Measurements from ENCODE around the gene PTCHD1.

DNA sequence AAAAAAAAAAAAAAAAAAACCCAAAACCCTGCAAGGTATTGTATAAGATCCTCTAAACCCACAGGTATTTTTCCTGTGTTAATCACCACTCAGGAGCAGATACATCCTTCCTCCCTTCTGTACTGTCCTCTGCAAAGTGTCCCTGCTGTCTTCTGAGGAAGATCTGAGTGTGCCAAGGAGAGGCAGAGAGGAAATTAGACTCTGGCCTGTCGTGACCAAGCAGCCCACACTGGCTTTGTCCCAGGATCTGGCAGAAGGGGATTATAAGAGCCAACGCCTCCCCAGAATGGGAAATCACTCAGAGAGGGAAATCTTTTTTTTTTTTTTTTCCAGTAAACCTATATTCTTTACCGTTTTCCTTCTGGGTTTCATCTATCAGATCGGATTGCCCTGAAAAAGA lies 39.6 kb downstream of the PTCHD1 start:
- TF ChIP-seq, protein P1, sequence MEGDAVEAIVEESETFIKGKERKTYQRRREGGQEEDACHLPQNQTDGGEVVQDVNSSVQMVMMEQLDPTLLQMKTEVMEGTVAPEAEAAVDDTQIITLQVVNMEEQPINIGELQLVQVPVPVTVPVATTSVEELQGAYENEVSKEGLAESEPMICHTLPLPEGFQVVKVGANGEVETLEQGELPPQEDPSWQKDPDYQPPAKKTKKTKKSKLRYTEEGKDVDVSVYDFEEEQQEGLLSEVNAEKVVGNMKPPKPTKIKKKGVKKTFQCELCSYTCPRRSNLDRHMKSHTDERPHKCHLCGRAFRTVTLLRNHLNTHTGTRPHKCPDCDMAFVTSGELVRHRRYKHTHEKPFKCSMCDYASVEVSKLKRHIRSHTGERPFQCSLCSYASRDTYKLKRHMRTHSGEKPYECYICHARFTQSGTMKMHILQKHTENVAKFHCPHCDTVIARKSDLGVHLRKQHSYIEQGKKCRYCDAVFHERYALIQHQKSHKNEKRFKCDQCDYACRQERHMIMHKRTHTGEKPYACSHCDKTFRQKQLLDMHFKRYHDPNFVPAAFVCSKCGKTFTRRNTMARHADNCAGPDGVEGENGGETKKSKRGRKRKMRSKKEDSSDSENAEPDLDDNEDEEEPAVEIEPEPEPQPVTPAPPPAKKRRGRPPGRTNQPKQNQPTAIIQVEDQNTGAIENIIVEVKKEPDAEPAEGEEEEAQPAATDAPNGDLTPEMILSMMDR (IDR thresholded peaks at IDR 0.05): no peak
- TF ChIP-seq, protein P2, sequence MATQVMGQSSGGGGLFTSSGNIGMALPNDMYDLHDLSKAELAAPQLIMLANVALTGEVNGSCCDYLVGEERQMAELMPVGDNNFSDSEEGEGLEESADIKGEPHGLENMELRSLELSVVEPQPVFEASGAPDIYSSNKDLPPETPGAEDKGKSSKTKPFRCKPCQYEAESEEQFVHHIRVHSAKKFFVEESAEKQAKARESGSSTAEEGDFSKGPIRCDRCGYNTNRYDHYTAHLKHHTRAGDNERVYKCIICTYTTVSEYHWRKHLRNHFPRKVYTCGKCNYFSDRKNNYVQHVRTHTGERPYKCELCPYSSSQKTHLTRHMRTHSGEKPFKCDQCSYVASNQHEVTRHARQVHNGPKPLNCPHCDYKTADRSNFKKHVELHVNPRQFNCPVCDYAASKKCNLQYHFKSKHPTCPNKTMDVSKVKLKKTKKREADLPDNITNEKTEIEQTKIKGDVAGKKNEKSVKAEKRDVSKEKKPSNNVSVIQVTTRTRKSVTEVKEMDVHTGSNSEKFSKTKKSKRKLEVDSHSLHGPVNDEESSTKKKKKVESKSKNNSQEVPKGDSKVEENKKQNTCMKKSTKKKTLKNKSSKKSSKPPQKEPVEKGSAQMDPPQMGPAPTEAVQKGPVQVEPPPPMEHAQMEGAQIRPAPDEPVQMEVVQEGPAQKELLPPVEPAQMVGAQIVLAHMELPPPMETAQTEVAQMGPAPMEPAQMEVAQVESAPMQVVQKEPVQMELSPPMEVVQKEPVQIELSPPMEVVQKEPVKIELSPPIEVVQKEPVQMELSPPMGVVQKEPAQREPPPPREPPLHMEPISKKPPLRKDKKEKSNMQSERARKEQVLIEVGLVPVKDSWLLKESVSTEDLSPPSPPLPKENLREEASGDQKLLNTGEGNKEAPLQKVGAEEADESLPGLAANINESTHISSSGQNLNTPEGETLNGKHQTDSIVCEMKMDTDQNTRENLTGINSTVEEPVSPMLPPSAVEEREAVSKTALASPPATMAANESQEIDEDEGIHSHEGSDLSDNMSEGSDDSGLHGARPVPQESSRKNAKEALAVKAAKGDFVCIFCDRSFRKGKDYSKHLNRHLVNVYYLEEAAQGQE (IDR thresholded peaks at IDR 0.05; ENCODE audit: low read depth, low read length): no peak
- TF ChIP-seq SIN3A (IDR thresholded peaks at IDR 0.05; ENCODE audit: borderline replicate concordance, low read depth, low read length) (no peak), RXRA (IDR thresholded peaks at IDR 0.05; ENCODE audit: borderline replicate concordance, low read depth) (no peak), RCOR1 (IDR thresholded peaks at IDR 0.05; ENCODE audit: low read length) (no peak), FOXM1 (IDR thresholded peaks at IDR 0.05; ENCODE audit: low read depth) (no peak), NFIC (IDR thresholded peaks at IDR 0.05; ENCODE audit: borderline replicate concordance) (no peak), GABPA (IDR thresholded peaks at IDR 0.05; ENCODE audit: low read depth) (no peak), JUND (IDR thresholded peaks at IDR 0.05) (no peak), EZH2phosphoT487 (IDR thresholded peaks at IDR 0.05; ENCODE audit: borderline replicate concordance, low read depth) (no peak), POLR2AphosphoS5 (IDR thresholded peaks at IDR 0.05; ENCODE audit: low read depth, low read length) (no peak), YY1 (IDR thresholded peaks at IDR 0.05; ENCODE audit: low read depth) (no peak)
- TF ChIP-seq, protein P3, sequence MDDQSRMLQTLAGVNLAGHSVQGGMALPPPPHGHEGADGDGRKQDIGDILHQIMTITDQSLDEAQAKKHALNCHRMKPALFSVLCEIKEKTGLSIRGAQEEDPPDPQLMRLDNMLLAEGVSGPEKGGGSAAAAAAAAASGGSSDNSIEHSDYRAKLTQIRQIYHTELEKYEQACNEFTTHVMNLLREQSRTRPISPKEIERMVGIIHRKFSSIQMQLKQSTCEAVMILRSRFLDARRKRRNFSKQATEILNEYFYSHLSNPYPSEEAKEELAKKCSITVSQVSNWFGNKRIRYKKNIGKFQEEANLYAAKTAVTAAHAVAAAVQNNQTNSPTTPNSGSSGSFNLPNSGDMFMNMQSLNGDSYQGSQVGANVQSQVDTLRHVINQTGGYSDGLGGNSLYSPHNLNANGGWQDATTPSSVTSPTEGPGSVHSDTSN (IDR thresholded peaks at IDR 0.05): no peak
- TF ChIP-seq, protein P4, sequence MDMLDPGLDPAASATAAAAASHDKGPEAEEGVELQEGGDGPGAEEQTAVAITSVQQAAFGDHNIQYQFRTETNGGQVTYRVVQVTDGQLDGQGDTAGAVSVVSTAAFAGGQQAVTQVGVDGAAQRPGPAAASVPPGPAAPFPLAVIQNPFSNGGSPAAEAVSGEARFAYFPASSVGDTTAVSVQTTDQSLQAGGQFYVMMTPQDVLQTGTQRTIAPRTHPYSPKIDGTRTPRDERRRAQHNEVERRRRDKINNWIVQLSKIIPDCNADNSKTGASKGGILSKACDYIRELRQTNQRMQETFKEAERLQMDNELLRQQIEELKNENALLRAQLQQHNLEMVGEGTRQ (IDR thresholded peaks at IDR 0.05; ENCODE audit: borderline replicate concordance, low read depth, low read length): no peak

Measured in SK-N-SH (cell line).